ENCODE results near the gene KCNH4. TPM values are rescaled to one million over a fixed set of nuclear protein-coding genes. Genes with fewer than 3 reads are reported as not detected.

Gene KCNH4
- total and polyA plus RNA-seq, 2 of the 13 experiments (the other 11 are each of a cell fraction or from before 2014, with no cell fraction given) = 0.01 to 0.09 TPM

- TF ChIP-seq, protein P1, sequence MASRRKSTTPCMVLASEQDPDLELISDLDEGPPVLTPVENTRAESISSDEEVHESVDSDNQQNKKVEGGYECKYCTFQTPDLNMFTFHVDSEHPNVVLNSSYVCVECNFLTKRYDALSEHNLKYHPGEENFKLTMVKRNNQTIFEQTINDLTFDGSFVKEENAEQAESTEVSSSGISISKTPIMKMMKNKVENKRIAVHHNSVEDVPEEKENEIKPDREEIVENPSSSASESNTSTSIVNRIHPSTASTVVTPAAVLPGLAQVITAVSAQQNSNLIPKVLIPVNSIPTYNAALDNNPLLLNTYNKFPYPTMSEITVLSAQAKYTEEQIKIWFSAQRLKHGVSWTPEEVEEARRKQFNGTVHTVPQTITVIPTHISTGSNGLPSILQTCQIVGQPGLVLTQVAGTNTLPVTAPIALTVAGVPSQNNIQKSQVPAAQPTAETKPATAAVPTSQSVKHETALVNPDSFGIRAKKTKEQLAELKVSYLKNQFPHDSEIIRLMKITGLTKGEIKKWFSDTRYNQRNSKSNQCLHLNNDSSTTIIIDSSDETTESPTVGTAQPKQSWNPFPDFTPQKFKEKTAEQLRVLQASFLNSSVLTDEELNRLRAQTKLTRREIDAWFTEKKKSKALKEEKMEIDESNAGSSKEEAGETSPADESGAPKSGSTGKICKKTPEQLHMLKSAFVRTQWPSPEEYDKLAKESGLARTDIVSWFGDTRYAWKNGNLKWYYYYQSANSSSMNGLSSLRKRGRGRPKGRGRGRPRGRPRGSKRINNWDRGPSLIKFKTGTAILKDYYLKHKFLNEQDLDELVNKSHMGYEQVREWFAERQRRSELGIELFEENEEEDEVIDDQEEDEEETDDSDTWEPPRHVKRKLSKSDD (CRISPR knock-in tag; IDR thresholded peaks at IDR 0.05; ENCODE audit: low read depth) = no peak
- TF ChIP-seq MEF2D (CRISPR knock-in tag; IDR thresholded peaks at IDR 0.05) (no peak), GFI1 (CRISPR knock-in tag; IDR thresholded peaks at IDR 0.05; ENCODE audit: borderline replicate concordance) (no peak), KLF12 (CRISPR knock-in tag; IDR thresholded peaks at IDR 0.05; ENCODE audit: borderline replicate concordance) (no peak), E2F5 (CRISPR knock-in tag; conservative IDR thresholded peaks at IDR 0.05) (no peak), SP4 (CRISPR knock-in tag; IDR thresholded peaks at IDR 0.05) (no peak), GZF1 (CRISPR knock-in tag; IDR thresholded peaks at IDR 0.05) (no peak), IKZF4 (CRISPR knock-in tag; IDR thresholded peaks at IDR 0.05; ENCODE audit: borderline replicate concordance, low read depth, not compliant biosample characterization) (no peak), IRX3 (CRISPR knock-in tag; IDR thresholded peaks at IDR 0.05; ENCODE audit: borderline replicate concordance, low read depth) (no peak), ZFYVE20 (CRISPR knock-in tag; IDR thresholded peaks at IDR 0.05; ENCODE audit: borderline replicate concordance, low read depth) (no peak), U2AF2 (IDR thresholded peaks at IDR 0.05; ENCODE audit: low read depth, low read length) (no peak), RBM39 (IDR thresholded peaks at IDR 0.05; ENCODE audit: low read depth, low read length, poor library complexity, severe bottlenecking) (no peak), ZNF333 (CRISPR knock-in tag; IDR thresholded peaks at IDR 0.05; ENCODE audit: borderline replicate concordance) (no peak), ATF7-NPFF (CRISPR knock-in tag; IDR thresholded peaks at IDR 0.05; ENCODE audit: low read depth) (no peak), JUN (CRISPR knock-in tag; IDR thresholded peaks at IDR 0.05) (no peak), ZNF883 (CRISPR knock-in tag; IDR thresholded peaks at IDR 0.05; ENCODE audit: not compliant biosample characterization) (no peak), CENPX (CRISPR knock-in tag; IDR thresholded peaks at IDR 0.05) (no peak)
- TF ChIP-seq, protein P2, sequence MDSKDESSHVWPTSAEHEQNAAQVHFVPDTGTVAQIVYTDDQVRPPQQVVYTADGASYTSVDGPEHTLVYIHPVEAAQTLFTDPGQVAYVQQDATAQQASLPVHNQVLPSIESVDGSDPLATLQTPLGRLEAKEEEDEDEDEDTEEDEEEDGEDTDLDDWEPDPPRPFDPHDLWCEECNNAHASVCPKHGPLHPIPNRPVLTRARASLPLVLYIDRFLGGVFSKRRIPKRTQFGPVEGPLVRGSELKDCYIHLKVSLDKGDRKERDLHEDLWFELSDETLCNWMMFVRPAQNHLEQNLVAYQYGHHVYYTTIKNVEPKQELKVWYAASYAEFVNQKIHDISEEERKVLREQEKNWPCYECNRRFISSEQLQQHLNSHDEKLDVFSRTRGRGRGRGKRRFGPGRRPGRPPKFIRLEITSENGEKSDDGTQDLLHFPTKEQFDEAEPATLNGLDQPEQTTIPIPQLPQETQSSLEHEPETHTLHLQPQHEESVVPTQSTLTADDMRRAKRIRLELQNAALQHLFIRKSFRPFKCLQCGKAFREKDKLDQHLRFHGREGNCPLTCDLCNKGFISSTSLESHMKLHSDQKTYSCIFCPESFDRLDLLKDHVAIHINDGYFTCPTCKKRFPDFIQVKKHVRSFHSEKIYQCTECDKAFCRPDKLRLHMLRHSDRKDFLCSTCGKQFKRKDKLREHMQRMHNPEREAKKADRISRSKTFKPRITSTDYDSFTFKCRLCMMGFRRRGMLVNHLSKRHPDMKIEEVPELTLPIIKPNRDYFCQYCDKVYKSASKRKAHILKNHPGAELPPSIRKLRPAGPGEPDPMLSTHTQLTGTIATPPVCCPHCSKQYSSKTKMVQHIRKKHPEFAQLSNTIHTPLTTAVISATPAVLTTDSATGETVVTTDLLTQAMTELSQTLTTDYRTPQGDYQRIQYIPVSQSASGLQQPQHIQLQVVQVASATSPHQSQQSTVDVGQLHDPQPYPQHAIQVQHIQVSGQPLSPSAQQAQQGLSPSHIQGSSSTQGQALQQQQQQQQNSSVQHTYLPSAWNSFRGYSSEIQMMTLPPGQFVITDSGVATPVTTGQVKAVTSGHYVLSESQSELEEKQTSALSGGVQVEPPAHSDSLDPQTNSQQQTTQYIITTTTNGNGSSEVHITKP (CRISPR knock-in tag; IDR thresholded peaks at IDR 0.05; ENCODE audit: low read depth) = no peak
These were observed 64.1 kb downstream of the KCNH4 start (continued) for GRCh38 chr17:42116705-42117396.

Data from HepG2 (cell line).